Astrocyte (in vitro differentiated cells and primary cell): Measurements from ENCODE around the gene OPRD1.

Source experiments
- EZH2 ChIP-seq: IDR thresholded peaks from 2 replicates; pipeline ENCODE4 v1.6.1; 2012; ENCODE audit warnings: mild to moderate bottlenecking, low read length, inconsistent platforms; ENCODE audit not compliant: insufficient read depth
- TF ChIP-seq, protein P1 (sequence below): IDR thresholded peaks from 2 replicates; pipeline ENCODE4 v1.5.1; 2011; ENCODE audit warnings: low read depth, mild to moderate bottlenecking, inconsistent platforms, low read length, moderate library complexity; ENCODE audit not compliant: insufficient read depth

DNA sequence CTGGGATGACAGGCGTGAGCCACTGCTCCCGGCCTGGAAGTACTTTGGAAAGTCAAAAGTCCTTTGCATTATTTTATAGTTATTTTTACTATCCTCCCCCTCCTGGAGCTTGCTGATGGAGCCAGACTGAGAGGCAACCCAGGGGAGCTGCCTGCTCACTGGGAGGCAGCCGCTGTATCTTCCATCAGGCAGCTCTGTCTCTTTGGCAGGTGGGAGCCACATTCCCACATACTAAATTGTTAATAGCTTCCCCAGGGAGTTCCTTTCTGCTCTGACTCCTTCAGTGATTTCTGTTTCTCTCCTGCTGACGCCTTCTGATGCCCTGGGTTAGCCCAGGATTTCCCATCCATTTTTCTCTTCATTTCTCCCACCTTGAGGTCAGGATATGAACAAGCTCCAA is 4.9 kb upstream of the OPRD1 start:
- TF ChIP-seq, protein P1, sequence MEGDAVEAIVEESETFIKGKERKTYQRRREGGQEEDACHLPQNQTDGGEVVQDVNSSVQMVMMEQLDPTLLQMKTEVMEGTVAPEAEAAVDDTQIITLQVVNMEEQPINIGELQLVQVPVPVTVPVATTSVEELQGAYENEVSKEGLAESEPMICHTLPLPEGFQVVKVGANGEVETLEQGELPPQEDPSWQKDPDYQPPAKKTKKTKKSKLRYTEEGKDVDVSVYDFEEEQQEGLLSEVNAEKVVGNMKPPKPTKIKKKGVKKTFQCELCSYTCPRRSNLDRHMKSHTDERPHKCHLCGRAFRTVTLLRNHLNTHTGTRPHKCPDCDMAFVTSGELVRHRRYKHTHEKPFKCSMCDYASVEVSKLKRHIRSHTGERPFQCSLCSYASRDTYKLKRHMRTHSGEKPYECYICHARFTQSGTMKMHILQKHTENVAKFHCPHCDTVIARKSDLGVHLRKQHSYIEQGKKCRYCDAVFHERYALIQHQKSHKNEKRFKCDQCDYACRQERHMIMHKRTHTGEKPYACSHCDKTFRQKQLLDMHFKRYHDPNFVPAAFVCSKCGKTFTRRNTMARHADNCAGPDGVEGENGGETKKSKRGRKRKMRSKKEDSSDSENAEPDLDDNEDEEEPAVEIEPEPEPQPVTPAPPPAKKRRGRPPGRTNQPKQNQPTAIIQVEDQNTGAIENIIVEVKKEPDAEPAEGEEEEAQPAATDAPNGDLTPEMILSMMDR: no peak
- no peak for TF ChIP-seq EZH2
